ENCODE data around the gene AGPS.

Gene AGPS

DNA sequence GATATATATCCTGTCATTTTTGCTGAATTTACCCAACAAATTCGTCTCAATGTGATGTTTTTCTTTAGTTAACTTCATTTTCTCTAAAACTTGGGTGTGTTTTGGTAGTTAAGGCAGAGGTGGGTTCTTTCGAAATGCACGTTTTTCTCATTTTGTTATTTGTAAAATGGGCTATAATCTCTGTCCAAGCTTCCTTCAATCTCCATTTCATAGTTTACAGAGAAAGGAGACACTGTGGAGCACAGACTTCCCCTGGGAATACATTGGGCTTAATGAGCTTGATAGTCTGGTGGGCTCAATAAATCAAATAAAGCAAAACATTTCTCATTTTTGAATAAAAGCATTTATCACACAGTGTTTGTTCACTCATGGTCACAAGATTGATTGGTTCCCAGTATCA lies 145.1 kb downstream of the AGPS start:
- no peak overlapping the region for H3K4me3 ChIP-seq (ENCODE audit: low read depth, low read length)
- H3K27me3 ChIP-seq (ENCODE audit: control insufficient read depth, insufficient read depth, low read length): no peaks in the 10 kb centered on the region
- no peak overlapping the region for H3K9ac ChIP-seq (ENCODE audit: low read depth, low read length)
- H3K4me1 ChIP-seq (ENCODE audit: control insufficient read depth, insufficient read depth, low read length): peaks cover 19% of the 10 kb centered on the region
- no peaks in the 10 kb centered on the region for H3K36me3 ChIP-seq (ENCODE audit: control insufficient read depth, insufficient read depth, low read length)
- no peaks in the 10 kb centered on the region for H3K9me3 ChIP-seq (ENCODE audit: control insufficient read depth, insufficient read depth, low read length)

DNA sequence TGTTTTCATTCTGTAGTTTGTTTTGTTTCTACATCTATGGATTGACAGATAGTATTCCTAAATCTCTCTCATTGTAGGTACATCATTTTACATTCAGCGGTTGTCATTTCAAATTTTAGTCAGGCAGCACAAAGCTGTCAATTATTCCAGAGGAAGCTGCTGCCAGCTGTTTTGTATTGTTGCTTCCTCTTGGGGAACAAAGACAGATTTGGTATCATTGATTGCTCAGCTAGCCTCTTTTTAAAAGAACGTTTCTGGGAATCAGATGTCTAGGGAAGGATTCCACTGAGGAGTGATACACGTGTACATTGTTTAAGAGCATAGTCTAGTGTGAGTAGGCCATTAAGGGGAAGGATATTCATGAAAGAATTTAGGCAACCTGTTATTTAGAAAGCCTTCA lies 145.8 kb downstream of the AGPS start:
- no peaks in the 10 kb centered on the region for H3K9me3 ChIP-seq (ENCODE audit: control insufficient read depth, insufficient read depth, low read length)
- H3K4me1 ChIP-seq (ENCODE audit: control insufficient read depth, insufficient read depth, low read length): peaks cover 19% of the 10 kb centered on the region
- H3K4me3 ChIP-seq (ENCODE audit: low read depth, low read length): no peak overlapping the region
- no peaks in the 10 kb centered on the region for H3K36me3 ChIP-seq (ENCODE audit: control insufficient read depth, insufficient read depth, low read length)
- no peaks in the 10 kb centered on the region for H3K27me3 ChIP-seq (ENCODE audit: control insufficient read depth, insufficient read depth, low read length)
- no peak overlapping the region for H3K9ac ChIP-seq (ENCODE audit: low read depth, low read length)

DNA sequence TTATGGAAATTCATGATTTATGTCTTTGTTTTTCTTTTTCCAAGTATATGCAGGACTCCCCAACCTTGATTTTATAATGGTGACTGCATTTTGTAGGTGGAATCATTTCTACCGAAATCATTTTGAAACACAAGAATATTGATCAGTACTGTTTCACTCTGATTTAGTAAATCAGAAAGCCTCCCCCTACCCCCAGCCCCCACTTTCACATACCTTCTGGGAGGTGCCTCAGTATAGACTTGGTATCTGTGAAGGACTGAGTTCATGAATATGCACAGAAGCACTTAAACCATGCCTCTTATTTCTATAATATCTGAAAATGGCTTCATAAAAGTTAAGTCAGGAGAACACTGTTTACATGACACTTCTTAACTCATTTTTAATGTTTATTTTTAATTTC lies 147.7 kb downstream of the AGPS start:
- H3K4me1 ChIP-seq (ENCODE audit: control insufficient read depth, insufficient read depth, low read length): peaks cover 19% of the 10 kb centered on the region

DNA sequence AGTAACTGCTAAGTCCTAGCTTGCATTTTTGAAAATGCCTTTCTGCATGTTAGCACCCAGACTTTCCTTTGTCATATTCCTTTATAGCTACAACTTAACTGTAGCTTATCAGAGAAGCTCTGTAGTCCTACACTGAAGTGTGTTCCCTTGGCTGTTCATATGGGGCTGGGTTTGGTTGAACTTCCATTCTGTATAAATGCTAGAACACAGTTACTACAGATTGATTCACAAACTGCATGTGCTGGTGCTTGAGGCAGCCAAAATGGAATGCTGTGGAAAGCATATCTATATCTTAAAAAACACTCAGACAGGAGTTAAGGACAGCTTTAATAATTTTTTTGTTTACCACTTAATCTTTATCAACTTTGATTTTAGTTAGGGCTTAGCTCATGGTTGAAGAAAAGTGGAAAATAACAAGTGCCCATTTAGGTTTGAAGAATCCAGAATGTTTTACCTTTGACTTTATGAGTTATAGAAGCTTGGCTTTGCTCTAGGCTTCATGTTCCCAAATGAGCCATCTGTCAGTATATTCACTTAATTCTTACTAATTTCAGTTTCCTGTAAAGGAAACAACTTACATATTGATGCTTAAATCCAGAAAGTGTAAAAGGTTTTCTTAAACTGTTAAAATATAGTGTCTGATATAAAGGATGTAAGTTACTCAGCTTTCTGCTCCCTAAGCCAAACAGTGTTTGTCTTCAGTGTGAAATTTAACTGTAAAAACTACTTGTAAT lies 148.9 kb downstream of the AGPS start:
- Histone ChIP-seq H3K4me3 (ENCODE audit: low read depth, low read length) (no peak overlapping the region), H3K4me1 (ENCODE audit: control insufficient read depth, insufficient read depth, low read length) (peaks cover 13% of the 10 kb centered on the region), H3K36me3 (ENCODE audit: control insufficient read depth, insufficient read depth, low read length) (no peaks in the 10 kb centered on the region), H3K9ac (ENCODE audit: low read depth, low read length) (no peak overlapping the region), H3K27me3 (ENCODE audit: control insufficient read depth, insufficient read depth, low read length) (no peaks in the 10 kb centered on the region), H3K9me3 (ENCODE audit: control insufficient read depth, insufficient read depth, low read length) (peaks cover 10% of the 10 kb centered on the region)

More for the DNA sequence above, 147.7 kb downstream of the AGPS start:
- peaks cover under 1% of the 10 kb centered on the region for H3K9me3 ChIP-seq (ENCODE audit: control insufficient read depth, insufficient read depth, low read length)
- H3K9ac ChIP-seq (ENCODE audit: low read depth, low read length): no peak overlapping the region
- no peaks in the 10 kb centered on the region for H3K27me3 ChIP-seq (ENCODE audit: control insufficient read depth, insufficient read depth, low read length)
- H3K4me3 ChIP-seq (ENCODE audit: low read depth, low read length): no peak overlapping the region
- H3K36me3 ChIP-seq (ENCODE audit: control insufficient read depth, insufficient read depth, low read length): no peaks in the 10 kb centered on the region

DNA sequence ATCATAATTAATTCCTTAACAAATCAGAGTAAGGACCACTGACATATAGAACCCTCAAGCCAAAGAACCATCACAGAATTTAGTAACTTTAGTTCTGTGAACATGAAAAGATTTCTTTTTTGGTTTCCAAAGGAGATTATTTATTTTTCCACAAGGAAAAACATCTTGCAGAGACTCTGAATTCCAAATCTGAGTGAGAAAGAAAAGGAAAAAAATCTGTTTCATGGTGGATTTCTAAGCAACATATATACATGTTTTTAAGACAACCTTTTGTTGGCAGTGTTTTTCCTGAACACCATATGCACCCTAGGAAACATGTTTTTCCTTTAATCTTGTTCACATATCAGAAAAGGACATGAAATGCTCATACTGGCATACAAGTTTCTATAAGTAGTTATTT lies 149.8 kb downstream of the AGPS start:
- Histone ChIP-seq H3K9ac (ENCODE audit: low read depth, low read length) (no peak overlapping the region), H3K4me3 (ENCODE audit: low read depth, low read length) (no peak overlapping the region), H3K9me3 (ENCODE audit: control insufficient read depth, insufficient read depth, low read length) (peaks cover 10% of the 10 kb centered on the region), H3K4me1 (ENCODE audit: control insufficient read depth, insufficient read depth, low read length) (peaks cover 5% of the 10 kb centered on the region), H3K36me3 (ENCODE audit: control insufficient read depth, insufficient read depth, low read length) (no peaks in the 10 kb centered on the region), H3K27me3 (ENCODE audit: control insufficient read depth, insufficient read depth, low read length) (no peaks in the 10 kb centered on the region)

DNA sequence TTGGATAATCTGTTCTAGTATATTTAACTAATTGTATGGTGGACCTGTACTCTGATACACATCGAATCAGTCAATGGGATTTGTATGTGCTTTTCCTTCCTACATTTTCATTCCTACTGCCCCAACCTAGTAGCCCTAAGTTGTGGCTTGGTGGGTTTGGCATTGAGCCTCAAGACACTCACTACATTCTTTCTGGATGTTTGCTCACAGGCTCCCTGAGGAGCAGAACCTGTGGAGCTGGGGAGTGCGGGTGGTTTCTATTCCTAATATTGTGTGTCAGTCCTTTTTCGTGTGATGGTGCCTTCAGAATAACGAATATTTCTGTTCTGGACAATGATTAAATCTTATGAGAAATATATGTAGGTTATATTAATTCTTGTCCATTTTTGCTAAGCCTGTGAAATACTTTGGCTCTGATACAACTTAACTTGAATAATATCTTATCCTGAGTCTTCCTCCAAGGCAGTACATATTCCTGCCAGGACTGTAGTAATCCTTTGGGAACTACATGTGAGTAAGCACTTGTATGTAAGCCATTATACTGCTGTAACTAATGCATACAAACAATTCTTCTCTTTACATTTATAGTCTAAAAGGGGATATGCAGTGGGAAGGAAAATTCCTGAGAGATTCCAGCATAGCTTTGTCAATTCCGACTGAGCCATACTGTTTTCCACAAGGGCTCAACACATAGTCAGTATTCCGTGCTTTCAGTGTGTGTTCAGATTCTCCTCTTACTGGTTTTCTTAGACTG lies 150.6 kb downstream of the AGPS start:
- peaks cover 10% of the 10 kb centered on the region for H3K9me3 ChIP-seq (ENCODE audit: control insufficient read depth, insufficient read depth, low read length)
- no peaks in the 10 kb centered on the region for H3K36me3 ChIP-seq (ENCODE audit: control insufficient read depth, insufficient read depth, low read length)
- no peaks in the 10 kb centered on the region for H3K4me1 ChIP-seq (ENCODE audit: control insufficient read depth, insufficient read depth, low read length)
- no peak overlapping the region for H3K9ac ChIP-seq (ENCODE audit: low read depth, low read length)
- no peaks in the 10 kb centered on the region for H3K27me3 ChIP-seq (ENCODE audit: control insufficient read depth, insufficient read depth, low read length)
- no peak overlapping the region for H3K4me3 ChIP-seq (ENCODE audit: low read depth, low read length)

DNA sequence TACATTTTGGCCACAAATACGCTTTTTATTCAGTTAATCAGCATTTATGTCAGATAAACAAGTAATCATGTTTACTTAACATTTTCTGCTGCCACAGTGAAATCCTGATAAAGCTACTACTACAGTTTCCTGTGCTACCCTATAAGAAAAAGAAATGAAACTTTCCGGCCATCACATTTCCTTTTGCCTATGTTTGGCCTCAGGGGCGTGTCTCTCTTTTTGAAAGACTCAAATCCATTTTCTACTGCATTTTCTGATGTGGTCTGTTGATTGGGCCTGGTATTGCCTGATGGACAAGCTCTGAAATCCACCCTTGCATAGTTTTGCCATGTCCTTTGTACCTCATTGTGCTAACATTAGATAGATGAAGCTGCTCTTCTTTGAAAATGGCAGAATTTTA lies 152.6 kb downstream of the AGPS start:
- no peak overlapping the region for H3K4me3 ChIP-seq (ENCODE audit: low read depth, low read length)
- no peaks in the 10 kb centered on the region for H3K36me3 ChIP-seq (ENCODE audit: control insufficient read depth, insufficient read depth, low read length)
- no peaks in the 10 kb centered on the region for H3K27me3 ChIP-seq (ENCODE audit: control insufficient read depth, insufficient read depth, low read length)
- H3K9ac ChIP-seq (ENCODE audit: low read depth, low read length): no peak overlapping the region
- H3K9me3 ChIP-seq (ENCODE audit: control insufficient read depth, insufficient read depth, low read length): peaks cover 10% of the 10 kb centered on the region
- H3K4me1 ChIP-seq (ENCODE audit: control insufficient read depth, insufficient read depth, low read length): no peaks in the 10 kb centered on the region

DNA sequence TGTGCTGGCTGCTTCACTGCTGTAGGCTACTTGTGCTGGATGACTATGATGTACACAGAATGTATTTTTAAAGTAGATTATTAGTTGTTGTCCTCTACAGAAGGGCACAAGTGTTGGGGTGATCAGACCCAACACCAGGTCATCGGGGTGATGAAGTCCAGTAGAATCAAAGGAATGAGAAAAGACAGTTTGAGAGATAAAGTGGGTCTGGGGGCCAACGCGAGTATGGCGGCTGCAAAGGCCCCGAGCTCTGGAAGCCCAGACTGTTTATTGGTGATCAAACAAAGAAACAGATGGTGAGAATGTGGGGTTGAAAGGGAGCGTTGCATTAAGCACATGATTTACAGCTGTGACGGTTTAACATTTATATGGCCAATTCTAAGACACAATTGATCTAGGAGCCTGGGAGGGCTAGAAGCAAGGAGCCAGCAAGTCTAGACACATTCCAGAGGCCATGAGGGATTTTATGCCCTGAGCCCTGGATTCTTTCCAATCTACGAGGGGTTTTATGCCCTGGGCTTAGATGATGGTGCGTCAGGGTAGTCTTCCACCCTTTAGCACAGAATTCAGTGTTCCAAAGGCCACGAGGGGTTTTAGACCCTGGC lies 153.5 kb downstream of the AGPS start:
- no peaks in the 10 kb centered on the region for H3K36me3 ChIP-seq (ENCODE audit: control insufficient read depth, insufficient read depth, low read length)
- H3K27me3 ChIP-seq (ENCODE audit: control insufficient read depth, insufficient read depth, low read length): no peaks in the 10 kb centered on the region
- no peaks in the 10 kb centered on the region for H3K4me1 ChIP-seq (ENCODE audit: control insufficient read depth, insufficient read depth, low read length)
- no peak overlapping the region for H3K9ac ChIP-seq (ENCODE audit: low read depth, low read length)
- H3K4me3 ChIP-seq (ENCODE audit: low read depth, low read length): no peak overlapping the region
- H3K9me3 ChIP-seq (ENCODE audit: control insufficient read depth, insufficient read depth, low read length): peaks cover 10% of the 10 kb centered on the region

DNA sequence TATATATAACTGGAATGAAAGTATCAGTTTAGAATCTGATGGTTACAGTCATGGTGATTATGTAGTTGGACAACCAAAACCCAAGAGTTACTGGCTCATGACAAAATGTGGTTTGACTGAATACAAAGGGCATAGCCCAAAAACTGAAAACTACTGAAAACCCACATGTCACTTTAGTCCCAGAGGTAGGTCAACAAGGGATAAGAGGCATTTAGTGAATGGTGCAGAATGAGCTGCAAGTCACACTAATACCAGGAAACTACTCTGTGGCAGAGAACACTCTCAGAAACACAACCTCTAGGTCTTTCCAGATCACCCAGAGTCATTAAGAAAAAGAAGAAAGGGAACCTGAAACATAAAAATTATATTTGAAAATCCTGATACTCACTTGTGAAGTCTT lies 154.5 kb downstream of the AGPS start:
- no peaks in the 10 kb centered on the region for H3K36me3 ChIP-seq (ENCODE audit: control insufficient read depth, insufficient read depth, low read length)
- H3K9me3 ChIP-seq (ENCODE audit: control insufficient read depth, insufficient read depth, low read length): peaks cover 10% of the 10 kb centered on the region
- H3K4me3 ChIP-seq (ENCODE audit: low read depth, low read length): no peak overlapping the region
- H3K9ac ChIP-seq (ENCODE audit: low read depth, low read length): no peak overlapping the region
- no peaks in the 10 kb centered on the region for H3K4me1 ChIP-seq (ENCODE audit: control insufficient read depth, insufficient read depth, low read length)
- H3K27me3 ChIP-seq (ENCODE audit: control insufficient read depth, insufficient read depth, low read length): no peaks in the 10 kb centered on the region

DNA sequence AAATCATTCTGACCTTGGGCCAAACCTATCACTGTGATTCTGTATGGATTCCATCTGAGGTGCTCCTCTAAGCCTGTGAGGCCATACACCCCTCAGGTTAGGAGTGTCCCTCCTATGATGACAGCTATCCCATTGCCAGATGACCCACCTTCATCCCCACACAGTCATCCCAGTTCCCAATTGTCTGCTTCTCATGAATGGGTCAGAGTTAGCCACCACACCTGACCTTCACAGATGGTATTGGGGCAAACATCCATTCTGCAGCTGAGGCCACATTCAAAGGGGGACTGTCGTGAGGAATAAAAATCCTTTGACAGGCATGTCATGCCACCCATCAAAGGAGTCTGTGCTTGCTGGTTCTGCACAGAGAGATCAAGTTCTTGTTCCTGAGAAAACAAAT lies 155.2 kb downstream of the AGPS start:
- Histone ChIP-seq H3K9ac (ENCODE audit: low read depth, low read length) (no peak overlapping the region), H3K4me3 (ENCODE audit: low read depth, low read length) (no peak overlapping the region), H3K4me1 (ENCODE audit: control insufficient read depth, insufficient read depth, low read length) (no peaks in the 10 kb centered on the region), H3K9me3 (ENCODE audit: control insufficient read depth, insufficient read depth, low read length) (peaks cover 10% of the 10 kb centered on the region), H3K36me3 (ENCODE audit: control insufficient read depth, insufficient read depth, low read length) (no peaks in the 10 kb centered on the region), H3K27me3 (ENCODE audit: control insufficient read depth, insufficient read depth, low read length) (no peaks in the 10 kb centered on the region)

DNA sequence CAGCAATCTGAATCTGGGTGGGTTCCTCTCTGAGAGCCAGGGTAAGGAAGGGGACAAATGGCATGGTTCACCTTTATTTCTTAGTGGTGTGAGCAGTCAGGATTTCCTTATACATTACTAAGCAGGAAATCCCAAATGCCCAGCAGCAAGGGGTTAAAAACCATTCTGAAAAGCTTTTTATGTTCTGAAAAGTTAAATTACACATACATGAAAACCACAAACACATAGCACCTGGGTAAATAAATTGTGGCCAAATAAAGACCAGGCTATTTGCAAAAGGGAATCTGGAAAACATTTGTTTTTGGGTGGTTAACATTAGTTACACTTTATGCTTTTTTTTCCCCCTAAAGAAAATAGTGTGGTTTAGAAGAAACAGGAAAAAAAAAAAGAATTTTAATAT lies 156.1 kb downstream of the AGPS start:
- H3K4me3 ChIP-seq (ENCODE audit: low read depth, low read length): no peak overlapping the region
- no peak overlapping the region for H3K9ac ChIP-seq (ENCODE audit: low read depth, low read length)
- H3K36me3 ChIP-seq (ENCODE audit: control insufficient read depth, insufficient read depth, low read length): no peaks in the 10 kb centered on the region
- no peaks in the 10 kb centered on the region for H3K4me1 ChIP-seq (ENCODE audit: control insufficient read depth, insufficient read depth, low read length)
- H3K27me3 ChIP-seq (ENCODE audit: control insufficient read depth, insufficient read depth, low read length): no peaks in the 10 kb centered on the region
- peaks cover 10% of the 10 kb centered on the region for H3K9me3 ChIP-seq (ENCODE audit: control insufficient read depth, insufficient read depth, low read length)

DNA sequence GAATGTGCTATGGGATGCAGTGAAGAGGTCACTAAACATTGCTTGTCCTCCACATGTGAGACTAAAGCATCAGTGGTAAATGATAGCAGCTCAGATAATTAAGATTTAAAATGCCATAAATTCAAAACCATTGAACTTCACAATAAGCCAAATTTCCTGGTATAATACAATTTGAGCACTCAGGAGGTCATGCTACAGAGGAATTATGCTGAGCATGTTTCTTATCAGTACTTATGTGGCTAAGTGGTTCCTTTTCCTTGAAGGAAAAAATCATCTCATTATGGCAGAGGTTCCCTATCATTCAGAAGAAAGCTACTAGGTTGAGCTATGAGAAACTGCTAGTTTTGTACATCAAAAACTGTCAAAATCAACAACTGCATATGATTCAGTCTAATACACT lies 156.6 kb downstream of the AGPS start:
- peaks cover 10% of the 10 kb centered on the region for H3K9me3 ChIP-seq (ENCODE audit: control insufficient read depth, insufficient read depth, low read length)
- H3K4me1 ChIP-seq (ENCODE audit: control insufficient read depth, insufficient read depth, low read length): no peaks in the 10 kb centered on the region
- no peaks in the 10 kb centered on the region for H3K36me3 ChIP-seq (ENCODE audit: control insufficient read depth, insufficient read depth, low read length)
- no peaks in the 10 kb centered on the region for H3K27me3 ChIP-seq (ENCODE audit: control insufficient read depth, insufficient read depth, low read length)
- H3K9ac ChIP-seq (ENCODE audit: low read depth, low read length): no peak overlapping the region
- H3K4me3 ChIP-seq (ENCODE audit: low read depth, low read length): no peak overlapping the region

Data from iPS-15b (cell line).